Measurements from ENCODE around the gene DLGAP4. TPM values are rescaled to one million over a fixed set of nuclear protein-coding genes. Genes with fewer than 3 reads are reported as not detected.

DLGAP4 gene
- total RNA-seq, 1 donor from 2014 or later = 99.1 TPM

DNA sequence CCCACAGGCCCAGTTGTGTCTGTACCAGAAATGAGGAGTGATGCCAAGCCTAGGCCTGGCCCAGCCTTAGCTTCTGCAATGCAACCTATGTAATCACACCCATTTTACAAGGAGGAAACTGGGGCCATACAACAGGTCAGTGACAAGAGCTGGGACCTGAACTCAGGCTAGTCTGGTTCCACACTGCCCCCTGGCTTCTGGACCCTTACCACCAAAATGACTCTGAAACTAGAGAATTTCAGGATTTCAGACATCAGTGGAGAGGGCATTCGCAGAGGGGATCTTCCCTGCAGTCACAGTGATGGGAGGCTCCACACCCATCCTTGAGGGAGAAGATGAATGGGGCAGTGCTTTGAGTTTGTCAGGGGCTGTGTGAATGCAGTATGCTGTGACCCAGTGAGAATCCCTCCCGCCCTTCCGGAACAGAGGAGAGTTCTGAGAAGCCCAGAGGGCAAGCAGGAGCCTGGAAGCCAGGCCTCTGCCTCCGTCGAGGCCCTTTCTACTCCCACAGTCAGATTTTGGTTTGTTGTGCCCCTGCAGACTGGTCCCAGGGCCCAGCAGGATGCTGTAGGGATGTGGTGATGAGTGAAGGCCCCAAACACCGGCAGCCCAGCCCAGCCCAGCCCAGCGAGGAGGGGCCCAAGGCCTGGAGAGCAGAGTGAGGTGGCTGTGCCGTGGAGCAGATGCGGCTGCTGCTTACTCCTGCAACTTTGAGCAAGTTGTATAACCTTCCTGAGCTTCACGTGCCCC lies 187.1 kb downstream of the DLGAP4 start:
- Mint-ChIP-seq H3K36me3 (peaks cover 5% of the 10 kb centered on the region), H3K9me3 (no peaks in the 10 kb centered on the region), H3K27ac (peak overlapping the region; percentile 61), H3K4me3 (no peak overlapping the region), H3K4me1 (peaks cover 24% of the 10 kb centered on the region), H3K27me3 (ENCODE audit: low read depth) (no peaks in the 10 kb centered on the region)
- TF ChIP-seq, protein P1, sequence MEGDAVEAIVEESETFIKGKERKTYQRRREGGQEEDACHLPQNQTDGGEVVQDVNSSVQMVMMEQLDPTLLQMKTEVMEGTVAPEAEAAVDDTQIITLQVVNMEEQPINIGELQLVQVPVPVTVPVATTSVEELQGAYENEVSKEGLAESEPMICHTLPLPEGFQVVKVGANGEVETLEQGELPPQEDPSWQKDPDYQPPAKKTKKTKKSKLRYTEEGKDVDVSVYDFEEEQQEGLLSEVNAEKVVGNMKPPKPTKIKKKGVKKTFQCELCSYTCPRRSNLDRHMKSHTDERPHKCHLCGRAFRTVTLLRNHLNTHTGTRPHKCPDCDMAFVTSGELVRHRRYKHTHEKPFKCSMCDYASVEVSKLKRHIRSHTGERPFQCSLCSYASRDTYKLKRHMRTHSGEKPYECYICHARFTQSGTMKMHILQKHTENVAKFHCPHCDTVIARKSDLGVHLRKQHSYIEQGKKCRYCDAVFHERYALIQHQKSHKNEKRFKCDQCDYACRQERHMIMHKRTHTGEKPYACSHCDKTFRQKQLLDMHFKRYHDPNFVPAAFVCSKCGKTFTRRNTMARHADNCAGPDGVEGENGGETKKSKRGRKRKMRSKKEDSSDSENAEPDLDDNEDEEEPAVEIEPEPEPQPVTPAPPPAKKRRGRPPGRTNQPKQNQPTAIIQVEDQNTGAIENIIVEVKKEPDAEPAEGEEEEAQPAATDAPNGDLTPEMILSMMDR (IDR thresholded peaks at IDR 0.05; ENCODE audit: unreplicated experiment) = no peak
- DNase-seq (ENCODE audit: low spot score in 2 of 2, unreplicated experiment in 2 of 2) = no peak

DNA sequence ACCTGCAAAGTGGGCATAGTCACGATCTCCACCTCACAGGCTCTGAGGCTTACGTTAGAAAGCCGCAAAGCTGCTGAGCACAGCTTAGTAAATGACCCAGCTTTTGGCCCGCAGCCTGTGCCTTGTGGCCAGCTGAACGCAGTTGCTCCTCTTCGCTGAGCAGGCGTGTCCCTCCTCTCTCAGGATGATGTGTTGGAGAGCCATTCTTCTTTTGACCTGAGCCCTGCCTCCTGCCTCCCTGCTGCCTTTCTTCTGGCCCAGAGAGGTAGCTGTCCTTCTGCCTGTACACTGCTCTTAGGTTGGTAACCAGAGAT lies 187.6 kb downstream of the DLGAP4 start:
- H3K36me3 Mint-ChIP-seq = peaks cover 7% of the 10 kb centered on the region
- TF ChIP-seq, protein P1 (IDR thresholded peaks at IDR 0.05; ENCODE audit: unreplicated experiment) = no peak
- no peak overlapping the region for H3K4me3 Mint-ChIP-seq
- H3K9me3 Mint-ChIP-seq = no peaks in the 10 kb centered on the region
- H3K27ac Mint-ChIP-seq = peak overlapping the region; percentile 32
- no peaks in the 10 kb centered on the region for H3K27me3 Mint-ChIP-seq (ENCODE audit: low read depth)
- DNase-seq (ENCODE audit: low spot score in 2 of 2, unreplicated experiment in 2 of 2) = no peak
- peaks cover 24% of the 10 kb centered on the region for H3K4me1 Mint-ChIP-seq

DNA sequence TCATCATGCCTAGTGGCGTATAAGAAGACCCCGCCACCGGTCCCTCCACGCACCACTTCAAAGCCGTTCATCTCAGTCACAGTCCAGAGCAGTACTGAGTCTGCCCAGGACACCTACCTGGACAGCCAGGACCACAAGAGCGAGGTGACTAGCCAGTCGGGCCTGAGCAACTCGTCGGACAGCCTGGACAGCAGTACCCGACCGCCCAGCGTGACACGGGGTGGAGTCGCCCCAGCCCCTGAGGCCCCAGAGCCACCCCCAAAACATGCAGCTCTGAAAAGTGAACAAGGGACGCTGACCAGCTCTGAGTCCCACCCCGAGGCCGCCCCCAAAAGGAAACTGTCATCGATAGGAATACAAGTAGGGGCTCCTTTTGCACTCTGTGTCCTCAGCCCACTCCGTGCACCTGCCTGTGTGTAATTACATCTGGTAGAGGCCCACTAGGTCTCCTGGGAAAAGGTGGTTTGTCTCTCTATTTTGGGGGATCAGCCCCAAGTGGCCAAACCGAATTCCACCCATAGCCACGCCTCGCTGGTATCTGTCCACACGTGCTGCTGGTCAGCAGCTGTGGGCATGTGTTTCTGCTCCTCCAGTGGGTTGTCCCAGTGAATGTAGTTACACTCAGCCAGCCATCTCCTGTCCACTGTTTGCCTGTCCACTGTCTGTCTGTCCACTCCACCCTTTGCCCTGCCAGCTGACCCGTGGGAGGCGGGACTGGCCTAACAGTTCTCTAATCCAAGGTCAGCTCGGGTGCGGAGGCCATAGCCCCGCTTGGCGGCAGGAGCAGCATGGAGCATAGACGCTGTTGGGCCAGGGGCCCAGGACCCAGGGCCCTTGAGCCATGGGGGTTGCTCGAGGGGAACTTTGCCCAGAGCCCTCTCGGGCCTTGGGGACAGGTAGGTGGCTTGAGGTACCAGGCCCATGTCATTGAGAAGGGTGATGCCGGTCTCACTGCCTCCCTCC lies 190.8 kb downstream of the DLGAP4 start:
- DNase-seq (ENCODE audit: low spot score in 2 of 2, unreplicated experiment in 2 of 2) = no peak
- no peak overlapping the region for H3K27ac Mint-ChIP-seq
- peaks cover 10% of the 10 kb centered on the region for H3K4me1 Mint-ChIP-seq
- H3K4me3 Mint-ChIP-seq = no peak overlapping the region
- TF ChIP-seq, protein P1 (IDR thresholded peaks at IDR 0.05; ENCODE audit: unreplicated experiment) = no peak
- H3K9me3 Mint-ChIP-seq = no peaks in the 10 kb centered on the region
- peaks cover 17% of the 10 kb centered on the region for H3K36me3 Mint-ChIP-seq
- no peaks in the 10 kb centered on the region for H3K27me3 Mint-ChIP-seq (ENCODE audit: low read depth)

DNA sequence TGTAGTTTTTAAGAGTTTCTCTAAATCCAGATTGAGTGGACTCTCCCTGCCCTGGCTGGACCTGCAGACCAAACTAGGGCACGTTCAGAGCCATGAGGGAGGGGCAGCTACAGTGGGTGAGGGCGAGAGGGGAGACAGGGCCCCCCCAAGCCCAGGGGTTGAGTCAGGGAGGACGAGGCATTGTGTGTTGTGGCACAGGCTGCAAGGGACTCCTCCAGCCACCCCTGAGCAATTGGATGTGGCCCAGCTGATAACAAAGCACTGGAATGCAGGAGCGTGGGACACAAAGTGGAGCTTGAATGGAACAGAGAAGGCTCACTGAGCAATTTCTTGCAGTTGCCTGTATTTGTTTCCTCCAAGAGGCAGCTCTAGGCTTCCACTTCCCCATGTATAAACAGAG lies 191.7 kb downstream of the DLGAP4 start:
- H3K36me3 Mint-ChIP-seq = peaks cover 17% of the 10 kb centered on the region
- no peak for DNase-seq (ENCODE audit: low spot score in 2 of 2, unreplicated experiment in 2 of 2)
- TF ChIP-seq, protein P1 (IDR thresholded peaks at IDR 0.05; ENCODE audit: unreplicated experiment) = no peak
- H3K27ac Mint-ChIP-seq = no peak overlapping the region
- H3K4me3 Mint-ChIP-seq = no peak overlapping the region
- no peaks in the 10 kb centered on the region for H3K27me3 Mint-ChIP-seq (ENCODE audit: low read depth)
- no peaks in the 10 kb centered on the region for H3K9me3 Mint-ChIP-seq
- H3K4me1 Mint-ChIP-seq = peaks cover 2% of the 10 kb centered on the region

DNA sequence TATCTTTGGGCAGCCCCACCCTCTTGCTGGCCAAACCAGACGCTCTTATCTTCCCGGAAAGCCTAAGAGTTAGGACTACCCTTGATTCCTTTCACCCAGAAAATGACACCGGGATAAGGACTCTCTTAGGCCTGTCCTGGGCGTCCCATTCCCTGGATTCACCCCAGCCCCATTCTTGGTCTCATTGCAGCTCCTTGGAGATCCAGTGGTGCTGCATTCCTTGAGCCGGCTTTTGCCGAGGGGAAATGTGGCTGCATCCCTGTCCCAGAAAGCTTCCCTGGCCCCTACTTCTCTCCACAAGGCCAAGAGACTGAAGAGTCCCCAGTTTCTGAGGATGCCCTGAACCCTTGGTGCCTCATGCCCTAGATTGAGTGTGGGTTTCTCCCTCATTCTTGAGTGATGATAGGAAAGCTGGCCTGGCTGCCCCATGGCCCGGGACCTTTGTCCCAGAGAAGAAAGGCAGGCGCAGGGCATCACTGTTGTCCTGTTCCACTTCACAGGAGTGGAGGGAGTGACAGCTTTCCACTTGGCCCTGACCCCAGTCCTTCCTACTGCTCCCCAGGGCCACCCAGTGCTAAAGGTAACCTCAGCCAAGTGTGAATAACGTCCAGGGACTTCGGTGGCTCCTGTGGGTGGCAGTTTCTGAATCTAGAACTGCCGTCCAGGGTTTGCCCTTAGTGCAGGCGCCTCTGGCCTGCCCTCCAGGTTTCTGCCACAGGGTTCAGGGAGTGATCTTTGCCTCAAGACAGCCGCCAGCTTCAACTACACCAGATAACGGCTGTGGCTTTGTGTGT lies 192.4 kb downstream of the DLGAP4 start:
- Mint-ChIP-seq H3K36me3 (peaks cover 21% of the 10 kb centered on the region), H3K27me3 (ENCODE audit: low read depth) (no peaks in the 10 kb centered on the region), H3K4me3 (no peak overlapping the region), H3K9me3 (no peaks in the 10 kb centered on the region), H3K4me1 (no peaks in the 10 kb centered on the region), H3K27ac (no peak overlapping the region)
- DNase-seq (ENCODE audit: low spot score in 2 of 2, unreplicated experiment in 2 of 2) = no peak
- TF ChIP-seq, protein P1 (IDR thresholded peaks at IDR 0.05; ENCODE audit: unreplicated experiment) = no peak

All from mesothelial cell of epicardium (in vitro differentiated cells).